GM12865 (cell line): ENCODE results near the gene ITSN2.
A peak's percentile ranks its signal among the peaks of the same experiment; 100 is the strongest.

ENCODE experiments used
- DNase-seq: peaks from one replicate; pipeline ENCODE4 v3.0.0; 2010; ENCODE audit warnings: low read depth
- H3K4me3 ChIP-seq: 2 replicates; pipeline ENCODE4 v1.5.1; 2011; ENCODE audit warnings: mild to moderate bottlenecking, low read depth, low read length, control low read depth
- TF ChIP-seq, protein P1 (sequence below): IDR thresholded peaks from 2 replicates; pipeline ENCODE4 v1.5.1; 2011; ENCODE audit warnings: low read length, control low read depth, low read depth, inconsistent platforms; ENCODE audit not compliant: insufficient read depth; ENCODE audit errors: missing control alignments

Gene ITSN2

DNA sequence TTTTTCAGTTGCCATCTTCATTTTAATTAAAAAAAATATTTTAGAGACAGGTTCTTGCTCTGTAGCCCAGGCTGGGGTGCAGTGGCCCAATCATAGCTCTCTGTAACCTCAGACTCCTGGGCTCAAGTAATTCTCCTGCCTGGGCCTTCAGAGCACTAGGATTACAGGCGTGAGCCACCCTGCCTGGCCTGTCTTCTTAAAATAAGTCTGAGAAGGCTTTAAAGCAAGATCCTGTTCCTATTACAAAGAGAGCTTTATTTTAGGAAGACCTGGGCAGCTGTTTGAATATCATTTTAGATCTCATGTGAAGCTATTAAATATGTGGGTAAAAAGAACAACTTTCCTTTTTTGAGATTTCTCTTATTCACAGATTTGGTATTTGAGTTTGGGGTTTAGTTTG is 184.0 kb downstream of the ITSN2 start:
- DNase-seq = no peak
- TF ChIP-seq, protein P1, sequence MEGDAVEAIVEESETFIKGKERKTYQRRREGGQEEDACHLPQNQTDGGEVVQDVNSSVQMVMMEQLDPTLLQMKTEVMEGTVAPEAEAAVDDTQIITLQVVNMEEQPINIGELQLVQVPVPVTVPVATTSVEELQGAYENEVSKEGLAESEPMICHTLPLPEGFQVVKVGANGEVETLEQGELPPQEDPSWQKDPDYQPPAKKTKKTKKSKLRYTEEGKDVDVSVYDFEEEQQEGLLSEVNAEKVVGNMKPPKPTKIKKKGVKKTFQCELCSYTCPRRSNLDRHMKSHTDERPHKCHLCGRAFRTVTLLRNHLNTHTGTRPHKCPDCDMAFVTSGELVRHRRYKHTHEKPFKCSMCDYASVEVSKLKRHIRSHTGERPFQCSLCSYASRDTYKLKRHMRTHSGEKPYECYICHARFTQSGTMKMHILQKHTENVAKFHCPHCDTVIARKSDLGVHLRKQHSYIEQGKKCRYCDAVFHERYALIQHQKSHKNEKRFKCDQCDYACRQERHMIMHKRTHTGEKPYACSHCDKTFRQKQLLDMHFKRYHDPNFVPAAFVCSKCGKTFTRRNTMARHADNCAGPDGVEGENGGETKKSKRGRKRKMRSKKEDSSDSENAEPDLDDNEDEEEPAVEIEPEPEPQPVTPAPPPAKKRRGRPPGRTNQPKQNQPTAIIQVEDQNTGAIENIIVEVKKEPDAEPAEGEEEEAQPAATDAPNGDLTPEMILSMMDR = no peak
- H3K4me3 ChIP-seq = no peak overlapping the region

DNA sequence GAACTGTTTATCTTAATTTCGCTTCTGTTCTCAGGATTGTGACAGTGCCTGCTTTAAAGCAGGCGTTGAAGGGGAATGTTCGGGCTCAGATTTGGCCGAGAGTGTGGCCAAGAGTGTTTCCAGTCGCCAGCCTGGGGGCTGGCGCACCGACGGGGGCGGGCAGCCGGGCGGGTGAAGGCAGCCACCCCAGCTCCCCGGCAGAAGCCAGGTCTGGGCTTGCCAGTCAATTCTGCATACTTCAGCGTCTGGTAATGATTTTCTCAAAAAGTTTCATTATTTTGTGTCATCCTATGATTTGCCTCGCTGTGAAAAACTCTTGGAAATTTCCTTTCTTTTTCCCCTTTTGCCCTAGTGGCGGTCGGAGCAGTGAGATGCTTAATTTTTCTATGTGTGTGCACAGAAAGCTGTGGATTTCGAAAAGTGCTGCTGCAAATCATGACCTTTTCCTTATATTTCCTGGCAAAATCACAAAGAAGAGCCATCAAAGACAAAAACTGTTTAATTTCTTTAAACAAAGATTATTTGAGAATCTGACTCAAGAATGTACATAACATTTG is 184.6 kb downstream of the ITSN2 start:
- DNase-seq = no peak
- no peak overlapping the region for H3K4me3 ChIP-seq
- TF ChIP-seq, protein P1 = no peak

DNA sequence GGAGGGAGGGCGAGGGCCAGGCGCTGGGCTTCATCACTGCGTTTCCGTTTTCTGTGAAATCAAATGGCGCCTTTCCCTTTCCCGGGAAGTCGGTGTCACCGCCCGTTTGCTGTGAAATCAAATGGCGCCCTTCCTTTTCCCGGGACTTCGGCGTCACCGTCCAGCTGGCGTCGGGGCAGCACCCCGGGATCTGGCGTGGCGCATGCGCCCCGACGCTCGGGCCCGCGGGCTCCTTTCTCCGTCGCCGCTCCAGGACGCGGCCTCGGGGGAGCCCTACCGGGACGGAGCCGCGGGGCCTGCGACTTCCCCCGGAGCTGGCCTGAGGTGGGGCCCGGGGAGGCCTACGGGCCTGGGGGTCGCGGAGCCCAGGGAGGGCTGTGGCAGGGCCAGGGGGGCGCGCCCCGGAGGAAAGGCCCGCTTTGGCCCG is 185.5 kb downstream of the ITSN2 start, which contains the start of gene FAM228A:
FAM228A (plus strand) TSS at position 203 of the 427 bp plus-strand sequence. CDS start 428 bp downstream, outside the sequence.
- H3K4me3 ChIP-seq = no peak within 1 kb of the TSS
- TF ChIP-seq, protein P1 = no peak
- no peak for DNase-seq

DNA sequence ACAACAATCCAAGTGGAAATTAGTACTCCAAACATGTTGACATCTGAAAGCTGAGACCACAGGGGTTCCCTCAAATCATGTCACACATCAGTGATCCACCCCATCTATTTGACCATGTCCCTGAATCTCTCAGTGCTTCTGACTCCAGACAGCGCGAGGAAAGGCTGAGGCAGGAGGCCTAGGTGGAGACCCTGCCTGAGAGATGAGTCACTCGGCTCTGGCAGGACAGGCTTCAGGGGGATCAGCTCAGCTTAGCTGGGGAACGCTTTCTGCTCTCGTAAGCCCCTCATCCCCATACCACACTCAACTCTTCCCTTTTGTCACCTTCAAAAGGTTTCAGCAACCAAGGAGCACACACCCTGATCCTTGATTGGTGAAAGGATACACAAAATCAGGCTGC is 191.3 kb downstream of the ITSN2 start:
- H3K4me3 ChIP-seq = no peak overlapping the region
- TF ChIP-seq, protein P1 = no peak
- no peak for DNase-seq

DNA sequence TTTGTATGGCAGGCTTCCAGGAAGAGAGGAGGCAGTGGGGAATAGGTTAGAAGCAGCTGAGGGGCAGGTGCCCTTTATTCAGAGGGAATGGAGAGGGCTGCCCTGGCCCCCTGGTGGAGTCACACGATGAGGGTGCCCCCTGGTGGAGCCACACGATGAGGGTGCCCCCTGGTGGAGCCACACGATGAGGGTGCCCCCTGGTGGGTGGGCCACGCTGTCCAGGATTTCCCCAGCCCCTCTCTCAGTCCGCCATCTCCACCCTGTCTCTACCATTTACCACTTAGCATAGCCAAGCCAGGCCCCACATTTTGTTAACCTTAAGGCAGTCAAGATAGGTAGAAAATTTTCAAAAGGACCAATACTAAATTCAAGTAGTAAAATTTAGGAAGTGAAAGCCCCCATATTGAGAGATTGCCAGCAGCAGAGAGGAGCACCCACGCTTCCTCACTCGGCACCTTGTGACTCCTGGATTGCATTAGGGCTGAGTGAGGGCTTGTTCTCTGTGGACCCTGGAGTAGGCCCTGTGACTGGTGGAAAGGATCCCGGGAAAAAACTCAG is 195.8 kb downstream of the ITSN2 start:
- peak; percentile 65 for DNase-seq
- H3K4me3 ChIP-seq = no peak overlapping the region
- TF ChIP-seq, protein P1 = peak; percentile 92

DNA sequence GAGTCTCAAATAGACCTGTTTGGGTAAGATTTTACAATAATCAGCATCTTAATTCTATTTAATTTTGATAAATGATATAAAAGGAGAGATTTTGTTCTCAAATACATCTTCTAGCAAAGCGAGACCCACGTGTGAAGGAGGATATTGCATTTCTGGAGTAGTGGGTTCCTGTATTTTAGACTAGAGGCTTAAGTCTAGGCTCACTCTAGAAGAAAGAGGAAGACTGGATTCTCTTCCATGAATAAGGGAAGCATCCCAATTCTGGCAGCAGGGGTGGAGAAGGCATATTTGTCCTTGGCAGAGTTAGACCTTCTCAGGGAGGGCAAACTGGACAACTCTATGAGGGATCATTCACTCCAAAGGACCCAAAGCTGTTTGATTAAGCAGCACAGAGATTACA is 196.7 kb downstream of the ITSN2 start:
- DNase-seq = no peak
- TF ChIP-seq, protein P1 = no peak
- H3K4me3 ChIP-seq = no peak overlapping the region

DNA sequence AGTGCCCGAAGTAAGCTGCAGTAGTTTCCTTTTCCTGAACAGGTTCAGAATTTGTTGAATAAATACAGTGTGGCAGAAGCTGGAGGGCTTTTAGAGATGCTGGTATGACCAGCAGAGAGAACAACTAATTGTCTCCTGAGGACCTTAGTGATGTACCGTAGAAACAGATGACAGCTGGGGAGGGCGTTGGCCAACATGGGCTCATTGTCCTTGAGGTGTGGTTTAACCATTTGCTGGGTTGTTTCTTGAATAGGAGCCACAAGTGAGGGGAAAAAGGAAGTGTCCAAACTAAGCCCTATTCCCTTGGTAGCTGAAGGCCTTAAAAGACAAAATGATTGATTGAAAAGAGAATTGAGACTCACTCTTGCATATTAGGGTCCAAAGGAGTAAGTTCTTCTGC is 197.2 kb downstream of the ITSN2 start:
- no peak overlapping the region for H3K4me3 ChIP-seq
- TF ChIP-seq, protein P1 = no peak
- DNase-seq = no peak
